ENCODE data around the gene LGR4.

The LGR4 gene

GRCh38 chr11:27388869-27389268 is 83.7 kb downstream of the LGR4 start:
- H3K27ac ChIP-seq = no peak overlapping the region
- no peak for DNase-seq (ENCODE audit: low read depth, low spot score)

- no peak for DNase-seq (ENCODE audit: low read depth, low spot score)
- no peak overlapping the region for H3K27ac ChIP-seq
Observed at GRCh38 chr11:27388001-27388400, 84.6 kb downstream of the LGR4 start.

- no peak for DNase-seq (ENCODE audit: low read depth, low spot score)
- no peak overlapping the region for H3K27ac ChIP-seq
Observed at GRCh38 chr11:27387362-27387761, 85.2 kb downstream of the LGR4 start.

- no peak for DNase-seq (ENCODE audit: low read depth, low spot score)
- no peak overlapping the region for H3K27ac ChIP-seq
Observed at GRCh38 chr11:27386181-27386845, 86.3 kb downstream of the LGR4 start.

GRCh38 chr11:27385245-27385644 is 87.3 kb downstream of the LGR4 start:
- DNase-seq (ENCODE audit: low read depth, low spot score) = no peak
- H3K27ac ChIP-seq = no peak overlapping the region

- no peak for DNase-seq (ENCODE audit: low read depth, low spot score)
- no peak overlapping the region for H3K27ac ChIP-seq
Observed at GRCh38 chr11:27384227-27384626, 88.4 kb downstream of the LGR4 start.

- no peak for DNase-seq (ENCODE audit: low read depth, low spot score)
- H3K27ac ChIP-seq = no peak overlapping the region
Observed at GRCh38 chr11:27383645-27384044, 88.9 kb downstream of the LGR4 start.

GRCh38 chr11:27381238-27381666 is 91.3 kb downstream of the LGR4 start:
- H3K27ac ChIP-seq = no peak overlapping the region
- DNase-seq (ENCODE audit: low read depth, low spot score) = no peak

- no peak for DNase-seq (ENCODE audit: low read depth, low spot score)
- no peak overlapping the region for H3K27ac ChIP-seq
Observed at GRCh38 chr11:27380771-27381170, 91.8 kb downstream of the LGR4 start.

GRCh38 chr11:27379449-27379848 is 93.1 kb downstream of the LGR4 start:
- H3K27ac ChIP-seq = no peak overlapping the region
- DNase-seq (ENCODE audit: low read depth, low spot score) = no peak

- H3K27ac ChIP-seq = no peak overlapping the region
- no peak for DNase-seq (ENCODE audit: low read depth, low spot score)
Observed at GRCh38 chr11:27375370-27375769, 97.2 kb downstream of the LGR4 start.

GRCh38 chr11:27373856-27374602 is 98.6 kb downstream of the LGR4 start:
- DNase-seq (ENCODE audit: low read depth, low spot score) = no peak

GRCh38 chr11:27373392-27373791 is 99.2 kb downstream of the LGR4 start:
- no peak overlapping the region for H3K27ac ChIP-seq
- no peak for DNase-seq (ENCODE audit: low read depth, low spot score)

More at GRCh38 chr11:27373856-27374602, 98.6 kb downstream of the LGR4 start:
- H3K27ac ChIP-seq = no peak overlapping the region

- H3K27ac ChIP-seq = no peak overlapping the region
Observed at GRCh38 chr11:27372164-27372563, 100.4 kb downstream of the LGR4 start.

GRCh38 chr11:27371489-27371888 is 101.1 kb downstream of the LGR4 start:
- no peak for DNase-seq (ENCODE audit: low read depth, low spot score)
- H3K27ac ChIP-seq = no peak overlapping the region

More at GRCh38 chr11:27372164-27372563, 100.4 kb downstream of the LGR4 start:
- DNase-seq (ENCODE audit: low read depth, low spot score) = no peak

- DNase-seq (ENCODE audit: low read depth, low spot score) = no peak
- H3K27ac ChIP-seq = no peak overlapping the region
Observed at GRCh38 chr11:27370374-27370773, 102.2 kb downstream of the LGR4 start.

- no peak for DNase-seq (ENCODE audit: low read depth, low spot score)
- no peak overlapping the region for H3K27ac ChIP-seq
Observed at GRCh38 chr11:27367881-27368280, 104.7 kb downstream of the LGR4 start.

GRCh38 chr11:27363576-27364117 is 108.9 kb downstream of the LGR4 start:
- DNase-seq (ENCODE audit: low read depth, low spot score) = no peak
- H3K27ac ChIP-seq = peak overlapping the region; percentile 19

- peak; percentile 60 for DNase-seq (ENCODE audit: low read depth, low spot score)
- H3K27ac ChIP-seq = peak within 1 kb of the TSS; percentile 19
Observed at GRCh38 chr11:27362749-27363575, 109.6 kb downstream of the LGR4 start, which contains the start of gene CCDC34. Gene CCDC34 (minus strand): TSS chr11:27363215. CDS start chr11:27363194, 21 bp downstream.

GRCh38 chr11:27361649-27362431 is 110.8 kb downstream of the LGR4 start:
- no peak overlapping the region for H3K27ac ChIP-seq
- DNase-seq (ENCODE audit: low read depth, low spot score) = no peak

Data from epithelial cell of prostate (primary cell).